Measurements from ENCODE around the gene TCIRG1.

Gene TCIRG1

GRCh38 chr11:68036717-68037239 lies 2.0 kb upstream of the TCIRG1 start:
- no peak overlapping the region for H3K4me3 ChIP-seq (replicated peaks; ENCODE audit: low read depth, low read length)
- no peak for TF ChIP-seq CTCF (IDR thresholded peaks at IDR 0.05; ENCODE audit: low read length, missing control alignments)
- no peak for DNase-seq (ENCODE audit: low read depth)

GRCh38 chr11:68037411-68038225 lies 1.2 kb upstream of the TCIRG1 start:
- TF ChIP-seq CTCF (IDR thresholded peaks at IDR 0.05; ENCODE audit: low read length, missing control alignments) = no peak
- no peak for DNase-seq (ENCODE audit: low read depth)
- H3K4me3 ChIP-seq (replicated peaks; ENCODE audit: low read depth, low read length) = no peak overlapping the region

GRCh38 chr11:68038226-68038717 lies 553 bp upstream of the TCIRG1 start:
- no peak for TF ChIP-seq CTCF (IDR thresholded peaks at IDR 0.05; ENCODE audit: low read length, missing control alignments)
- H3K4me3 ChIP-seq (replicated peaks; ENCODE audit: low read depth, low read length) = peak overlapping the region; percentile 73
- DNase-seq (ENCODE audit: low read depth) = no peak

- peak overlapping the region; percentile 73 for H3K4me3 ChIP-seq (replicated peaks; ENCODE audit: low read depth, low read length)
- DNase-seq (ENCODE audit: low read depth) = no peak
- no peak for TF ChIP-seq CTCF (IDR thresholded peaks at IDR 0.05; ENCODE audit: low read length, missing control alignments)
Measured at GRCh38 chr11:68039526-68040086, 781 bp downstream of the TCIRG1 start.

GRCh38 chr11:68040101-68040956 lies 1.5 kb downstream of the TCIRG1 start:
- H3K4me3 ChIP-seq (replicated peaks; ENCODE audit: low read depth, low read length) = peak overlapping the region; percentile 73

More at GRCh38 chr11:68040101-68040956, 1.5 kb downstream of the TCIRG1 start:
- DNase-seq (ENCODE audit: low read depth) = peak; percentile 79
- TF ChIP-seq CTCF (IDR thresholded peaks at IDR 0.05; ENCODE audit: low read length, missing control alignments) = no peak
